Effector memory CD4-positive, alpha-beta T cell (primary cell): ENCODE measurements around the gene LHX3.

Experiments
- DNase-seq, 3 donors: peaks; one replicate each; pipeline ENCODE4 v3.0.0-alpha.2; 2020
- H3K27ac ChIP-seq: 2 replicates; pipeline ENCODE4 v1.7.0; 2013; ENCODE audit warnings: mild to moderate bottlenecking, low read length, moderate library complexity; ENCODE audit not compliant: insufficient read depth, poor library complexity, severe bottlenecking
- H3K27me3 ChIP-seq: replicated peaks from 2 replicates; pipeline ENCODE4 v1.7.0; 2013; ENCODE audit warnings: mild to moderate bottlenecking, low read length; ENCODE audit not compliant: insufficient read depth, control insufficient read depth, poor library complexity, severe bottlenecking
- H3K36me3 ChIP-seq: 2 replicates; pipeline ENCODE4 v1.7.0; 2013; ENCODE audit warnings: mild to moderate bottlenecking, low read length, moderate library complexity; ENCODE audit not compliant: control insufficient read depth, insufficient read depth
- H3K4me1 ChIP-seq: 2 replicates; pipeline ENCODE4 v1.7.0; 2013; ENCODE audit warnings: low read length, mild to moderate bottlenecking; ENCODE audit not compliant: control insufficient read depth, insufficient read depth, poor library complexity, severe bottlenecking
- H3K4me3 ChIP-seq: 2 replicates; pipeline ENCODE4 v1.7.0; 2013; ENCODE audit warnings: low read length, low read depth, mild to moderate bottlenecking; ENCODE audit not compliant: insufficient read depth, poor library complexity, severe bottlenecking
- H3K9me3 ChIP-seq: 2 replicates; pipeline ENCODE4 v1.7.0; 2013; ENCODE audit warnings: mild to moderate bottlenecking, low read length, moderate library complexity; ENCODE audit not compliant: control insufficient read depth
- total RNA-seq, 3 donors: gene quantifications; one replicate each; lab custom pipeline; 2026; lab: John Stamatoyannopoulos, UW

Gene LHX3
- total RNA-seq = 0.19 to 0.44 (median 0.35) reads per million in 3 donors

GRCh38 chr9:136204838-136205706 is at the start of gene LHX3:
Gene LHX3, minus strand, starts transcription at chr9:136205128. Its CDS starts 116 bp downstream, at chr9:136205012.
- Histone ChIP-seq H3K9me3 (no peaks in the 10 kb centered on the region), H3K36me3 (peaks cover 9% of the 10 kb centered on the region), H3K27me3 (peaks cover 32% of the 10 kb centered on the region), H3K4me1 (peaks cover 2% of the 10 kb centered on the region), H3K27ac (no peak within 1 kb of the TSS), H3K4me3 (no peak within 1 kb of the TSS)
- DNase-seq = no peak

GRCh38 chr9:136253246-136254130 is 48.6 kb upstream of the LHX3 start:
- no peak for DNase-seq
- H3K4me3 ChIP-seq = no peak overlapping the region
- no peaks in the 10 kb centered on the region for H3K36me3 ChIP-seq
- no peaks in the 10 kb centered on the region for H3K9me3 ChIP-seq
- no peak overlapping the region for H3K27ac ChIP-seq
- H3K4me1 ChIP-seq = no peaks in the 10 kb centered on the region
- H3K27me3 ChIP-seq = no peaks in the 10 kb centered on the region

GRCh38 chr9:136252846-136253245 is 47.9 kb upstream of the LHX3 start:
- Histone ChIP-seq H3K27me3 (no peaks in the 10 kb centered on the region), H3K4me1 (no peaks in the 10 kb centered on the region), H3K27ac (no peak overlapping the region), H3K4me3 (no peak overlapping the region), H3K36me3 (no peaks in the 10 kb centered on the region), H3K9me3 (no peaks in the 10 kb centered on the region)
- no peak for DNase-seq

- no peak overlapping the region for H3K27ac ChIP-seq
- no peaks in the 10 kb centered on the region for H3K27me3 ChIP-seq
- DNase-seq = no peak
- no peaks in the 10 kb centered on the region for H3K36me3 ChIP-seq
- H3K4me3 ChIP-seq = no peak overlapping the region
- H3K9me3 ChIP-seq = no peaks in the 10 kb centered on the region
- H3K4me1 ChIP-seq = no peaks in the 10 kb centered on the region
These were observed 47.4 kb upstream of the LHX3 start for GRCh38 chr9:136252281-136252680.

- DNase-seq = no peak
- no peaks in the 10 kb centered on the region for H3K27me3 ChIP-seq
- H3K4me3 ChIP-seq = no peak overlapping the region
- H3K9me3 ChIP-seq = no peaks in the 10 kb centered on the region
- no peak overlapping the region for H3K27ac ChIP-seq
- no peaks in the 10 kb centered on the region for H3K4me1 ChIP-seq
- no peaks in the 10 kb centered on the region for H3K36me3 ChIP-seq
These were observed 46.6 kb upstream of the LHX3 start for GRCh38 chr9:136251264-136252115.

- Histone ChIP-seq H3K4me1 (peaks cover 4% of the 10 kb centered on the region), H3K27me3 (no peaks in the 10 kb centered on the region), H3K36me3 (no peaks in the 10 kb centered on the region), H3K9me3 (no peaks in the 10 kb centered on the region), H3K4me3 (no peak overlapping the region), H3K27ac (no peak overlapping the region)
- no peak for DNase-seq
These were observed 45.7 kb upstream of the LHX3 start for GRCh38 chr9:136250676-136251075.

GRCh38 chr9:136249877-136250559 is 45.1 kb upstream of the LHX3 start:
- no peak overlapping the region for H3K4me3 ChIP-seq
- H3K27me3 ChIP-seq = no peaks in the 10 kb centered on the region
- H3K9me3 ChIP-seq = no peaks in the 10 kb centered on the region
- H3K4me1 ChIP-seq = peaks cover 7% of the 10 kb centered on the region
- H3K27ac ChIP-seq = no peak overlapping the region
- no peaks in the 10 kb centered on the region for H3K36me3 ChIP-seq
- DNase-seq = no peak

GRCh38 chr9:136248951-136249876 is 44.3 kb upstream of the LHX3 start:
- Histone ChIP-seq H3K36me3 (no peaks in the 10 kb centered on the region), H3K4me1 (peaks cover 14% of the 10 kb centered on the region), H3K27me3 (no peaks in the 10 kb centered on the region), H3K27ac (no peak overlapping the region), H3K4me3 (no peak overlapping the region), H3K9me3 (no peaks in the 10 kb centered on the region)
- DNase-seq = no peak
